ENCODE data around the gene POU2F1. TPM values are rescaled to one million over a fixed set of nuclear protein-coding genes. Genes with fewer than 3 reads are reported as not detected.

The POU2F1 gene
- total RNA-seq, 5 donors from 2014 or later (not counting 1 experiment from before 2014, with no cell fraction given), result 15.1 to 34.5 (median 22.6) TPM

- H3K27me3 Mint-ChIP-seq, result no peaks in the 10 kb centered on the region
- no peak overlapping the region for H3K4me3 ChIP-seq (ENCODE audit: control insufficient read depth in 1 of 2, extremely low read depth in 1 of 2, low read length in 1 of 2)
- H3K27me3 ChIP-seq (replicated peaks in 1 of 2; ENCODE audit: control insufficient read depth in 2 of 2, extremely low read depth in 1 of 2, insufficient read depth in 2 of 2, low read length in 1 of 2), result no peaks in the 10 kb centered on the region
- H3K4me3 Mint-ChIP-seq, result peak overlapping the region in 1 of 3 donors; percentile 51
- 95% methylated on average over 3 of the region's 3 CpGs for whole genome bisulfite sequencing (ENCODE audit: insufficient coverage)
- no peaks in the 10 kb centered on the region for H3K9me3 Mint-ChIP-seq
- peaks cover 7 to 82% of the 10 kb centered on the region in 2 donors for H3K36me3 ChIP-seq (ENCODE audit: control insufficient read depth in 2 of 2, extremely low read depth in 1 of 2, insufficient read depth in 1 of 2, low read length in 1 of 2)
- CTCF ChIA-PET, result interaction anchor here (0.6 to 1.9 kb wide), 12 partner anchors 9 to 374 kb away, joined by 3 to 6 read pairs (median 3); partner anchors contain the start of gene CD247 (in 1 of the 2)
- POLR2A ChIA-PET, result interaction anchor here in 1 of 2 donors (0.5 kb wide), 1 partner anchor 221 kb away, joined by 7 read pairs; the partner anchor contains the start of gene POU2F1
- ATAC-seq (replicated peaks in 1 of 4), result no peak
- DNase-seq, result peak in 1 of 35 experiments; percentile 5
- H3K27ac ChIP-seq (ENCODE audit: low read length), result peak overlapping the region; percentile 8
- peaks cover 91 to 95% (median 91%) of the 10 kb centered on the region in 3 donors for H3K4me1 Mint-ChIP-seq
- H3K27ac Mint-ChIP-seq, result peak overlapping the region; percentile 97 to 98
- no peaks in the 10 kb centered on the region for H3K9me3 ChIP-seq
- H3K36me3 Mint-ChIP-seq, result peaks cover 40% of the 10 kb centered on the region
- H3K4me1 ChIP-seq (ENCODE audit: control insufficient read depth in 1 of 2, extremely low read depth in 1 of 2, insufficient read depth in 2 of 2, low read length in 2 of 2), result peaks cover 61 to 82% of the 10 kb centered on the region in 2 experiments
Measured at GRCh38 chr1:167441222-167441621, 220.5 kb downstream of the POU2F1 start.

- peak; percentile 84 to 88 (median 84) for ATAC-seq (replicated peaks in 1 of 4)
- peak; percentile 75 to 91 (median 85) for DNase-seq
- ChIA-PET CTCF (interaction anchor here (0.5 to 1.8 kb wide), 12 partner anchors 10 to 1906 kb away, joined by 3 to 6 read pairs (median 4); partner anchors contain the start of gene CD247 (in 1 of the 2)), POLR2A (interaction anchor here (0.5 to 0.8 kb wide), 4 partner anchors 11 to 174 kb away, joined by 3 to 9 read pairs (median 7); no protein-coding TSS in a partner anchor)
- Mint-ChIP-seq H3K9me3 (no peaks in the 10 kb centered on the region), H3K27ac (peak overlapping the region; percentile 97 to 98), H3K36me3 (peaks cover 32% of the 10 kb centered on the region), H3K4me3 (peak overlapping the region in 1 of 3 donors; percentile 51), H3K4me1 (peaks cover 91 to 96% (median 91%) of the 10 kb centered on the region in 3 donors), H3K27me3 (no peaks in the 10 kb centered on the region)
- H3K4me3 ChIP-seq (ENCODE audit: control insufficient read depth in 1 of 2, extremely low read depth in 1 of 2, low read length in 1 of 2), result no peak overlapping the region
- no peaks in the 10 kb centered on the region for H3K27me3 ChIP-seq (replicated peaks in 1 of 2; ENCODE audit: control insufficient read depth in 2 of 2, extremely low read depth in 1 of 2, insufficient read depth in 2 of 2, low read length in 1 of 2)
- peaks cover 67 to 87% of the 10 kb centered on the region in 2 experiments for H3K4me1 ChIP-seq (ENCODE audit: control insufficient read depth in 1 of 2, extremely low read depth in 1 of 2, insufficient read depth in 2 of 2, low read length in 2 of 2)
- no peaks in the 10 kb centered on the region for H3K9me3 ChIP-seq
- 53% methylated on average over 9 of the region's 12 CpGs for WGBS (ENCODE audit: insufficient coverage)
- peaks cover 7 to 71% of the 10 kb centered on the region in 2 donors for H3K36me3 ChIP-seq (ENCODE audit: control insufficient read depth in 2 of 2, extremely low read depth in 1 of 2, insufficient read depth in 1 of 2, low read length in 1 of 2)
- H3K27ac ChIP-seq (ENCODE audit: low read length), result peak overlapping the region; percentile 65
Measured at GRCh38 chr1:167442142-167442848, 221.6 kb downstream of the POU2F1 start.

- H3K27me3 ChIP-seq (replicated peaks in 1 of 2; ENCODE audit: control insufficient read depth in 2 of 2, extremely low read depth in 1 of 2, insufficient read depth in 2 of 2, low read length in 1 of 2), result no peaks in the 10 kb centered on the region
- Mint-ChIP-seq H3K27ac (peak overlapping the region; percentile 97 to 98), H3K4me3 (peak overlapping the region in 2 of 3 donors; percentile 3 to 51), H3K4me1 (peaks cover 91 to 97% (median 92%) of the 10 kb centered on the region in 3 donors), H3K36me3 (peaks cover 28% of the 10 kb centered on the region), H3K9me3 (no peaks in the 10 kb centered on the region), H3K27me3 (no peaks in the 10 kb centered on the region)
- ATAC-seq (replicated peaks in 1 of 4) (no peak), DNase-seq (no peak)
- H3K27ac ChIP-seq (ENCODE audit: low read length), result peak overlapping the region; percentile 65
- POLR2A ChIA-PET, result interaction anchor here (0.5 to 0.8 kb wide), 3 partner anchors 10 to 173 kb away, joined by 3 to 9 read pairs (median 8); no protein-coding TSS in a partner anchor
- H3K4me3 ChIP-seq (ENCODE audit: control insufficient read depth in 1 of 2, extremely low read depth in 1 of 2, low read length in 1 of 2), result no peak overlapping the region
- peaks cover 65 to 91% of the 10 kb centered on the region in 2 experiments for H3K4me1 ChIP-seq (ENCODE audit: control insufficient read depth in 1 of 2, extremely low read depth in 1 of 2, insufficient read depth in 2 of 2, low read length in 2 of 2)
- no peaks in the 10 kb centered on the region for H3K9me3 ChIP-seq
- CTCF ChIA-PET, result interaction anchor here (0.5 to 1.7 kb wide), 11 partner anchors 13 to 1905 kb away, joined by 3 to 5 read pairs (median 4); no protein-coding TSS in a partner anchor
- H3K36me3 ChIP-seq (ENCODE audit: control insufficient read depth in 2 of 2, extremely low read depth in 1 of 2, insufficient read depth in 1 of 2, low read length in 1 of 2), result peaks cover 7 to 66% of the 10 kb centered on the region in 2 donors
- WGBS (ENCODE audit: insufficient coverage), result 95% methylated on average over 6 of the region's 9 CpGs
Measured at GRCh38 chr1:167442854-167443565, 222.3 kb downstream of the POU2F1 start.

GRCh38 chr1:167443757-167444156, 223.1 kb downstream of the POU2F1 start:
- Mint-ChIP-seq H3K4me1 (peaks cover 91 to 97% (median 91%) of the 10 kb centered on the region in 3 donors), H3K36me3 (peaks cover 22% of the 10 kb centered on the region), H3K4me3 (peak overlapping the region in 1 of 3 donors; percentile 44), H3K27me3 (no peaks in the 10 kb centered on the region), H3K27ac (peak overlapping the region; percentile 97 to 98), H3K9me3 (no peaks in the 10 kb centered on the region)
- POLR2A ChIA-PET, result interaction anchor here in 1 of 2 donors (0.6 kb wide), 1 partner anchor 71 kb away, joined by 3 read pairs; no protein-coding TSS in a partner anchor
- 100% methylated on average over 1 of the region's 5 CpGs for WGBS (ENCODE audit: insufficient coverage)
- CTCF ChIA-PET, result interaction anchor here in 1 of 2 donors (0.6 to 1.7 kb wide), 7 partner anchors 10 to 224 kb away, joined by 3 to 7 read pairs (median 4); no protein-coding TSS in a partner anchor
- H3K27ac ChIP-seq (ENCODE audit: low read length), result no peak overlapping the region
- H3K36me3 ChIP-seq (ENCODE audit: control insufficient read depth in 2 of 2, extremely low read depth in 1 of 2, insufficient read depth in 1 of 2, low read length in 1 of 2), result peaks cover 7 to 58% of the 10 kb centered on the region in 2 donors
- no peak for DNase-seq
- no peaks in the 10 kb centered on the region for H3K9me3 ChIP-seq
- peaks cover 62 to 91% of the 10 kb centered on the region in 2 experiments for H3K4me1 ChIP-seq (ENCODE audit: control insufficient read depth in 1 of 2, extremely low read depth in 1 of 2, insufficient read depth in 2 of 2, low read length in 2 of 2)
- no peak for ATAC-seq (replicated peaks in 1 of 4)
- no peak overlapping the region for H3K4me3 ChIP-seq (ENCODE audit: control insufficient read depth in 1 of 2, extremely low read depth in 1 of 2, low read length in 1 of 2)
- no peaks in the 10 kb centered on the region for H3K27me3 ChIP-seq (replicated peaks in 1 of 2; ENCODE audit: control insufficient read depth in 2 of 2, extremely low read depth in 1 of 2, insufficient read depth in 2 of 2, low read length in 1 of 2)

GRCh38 chr1:167446966-167447365, 226.3 kb downstream of the POU2F1 start:
- Mint-ChIP-seq H3K27ac (peak overlapping the region; percentile 97 to 98), H3K4me1 (peaks cover 89 to 93% (median 92%) of the 10 kb centered on the region in 3 donors), H3K4me3 (peak overlapping the region; percentile 69 to 75 (median 75)), H3K9me3 (no peaks in the 10 kb centered on the region), H3K27me3 (no peaks in the 10 kb centered on the region), H3K36me3 (peaks cover 13% of the 10 kb centered on the region)
- no peak for ATAC-seq (replicated peaks in 1 of 4)
- DNase-seq, result no peak
- peak overlapping the region; percentile 7 to 25 for H3K4me3 ChIP-seq (ENCODE audit: control insufficient read depth in 1 of 2, extremely low read depth in 1 of 2, low read length in 1 of 2)
- 0% methylated on average over 1 of the region's 3 CpGs for WGBS (ENCODE audit: insufficient coverage)
- ChIA-PET CTCF (interaction anchor here (0.6 to 2.3 kb wide), 21 partner anchors 9 to 385 kb away, joined by 3 to 16 read pairs (median 4); partner anchors contain the start of genes CD247 (in 1 of the 2) and POU2F1 (in 1 of the 2)), POLR2A (interaction anchor here (0.6 to 2.7 kb wide), 19 partner anchors 8 to 227 kb away, joined by 3 to 13 read pairs (median 4); partner anchors contain the start of genes CD247 (in 1 of the 2), CREG1 (in 1 of the 2) and POU2F1 (in 1 of the 2))
- H3K9me3 ChIP-seq, result no peaks in the 10 kb centered on the region
- H3K27me3 ChIP-seq (replicated peaks in 1 of 2; ENCODE audit: control insufficient read depth in 2 of 2, extremely low read depth in 1 of 2, insufficient read depth in 2 of 2, low read length in 1 of 2), result no peaks in the 10 kb centered on the region
- H3K36me3 ChIP-seq (ENCODE audit: control insufficient read depth in 2 of 2, extremely low read depth in 1 of 2, insufficient read depth in 1 of 2, low read length in 1 of 2), result peaks cover 4 to 29% of the 10 kb centered on the region in 2 donors
- H3K4me1 ChIP-seq (ENCODE audit: control insufficient read depth in 1 of 2, extremely low read depth in 1 of 2, insufficient read depth in 2 of 2, low read length in 2 of 2), result peaks cover 57 to 91% of the 10 kb centered on the region in 2 experiments
- H3K27ac ChIP-seq (ENCODE audit: low read length), result peak overlapping the region; percentile 96

Measured in T-cell (primary cell).